T-helper 9 cell (primary cell): Measurements from ENCODE around the gene KMT2B.
"Not testable (repeated sequence)": the region's sequence is repeated elsewhere in the genome, so short reads cannot be mapped to it uniquely, and the experiment has no call there.

Experiments
- DNase-seq: peaks from one replicate; pipeline ENCODE4 v3.0.0-alpha.2; 2020

Gene KMT2B

GRCh38 chr19:35757749-35758608 is 40.2 kb downstream of the KMT2B start, which contains the start of gene PROSER3:
TSS of gene PROSER3 (plus strand) at chr19:35758176. CDS start at chr19:35758216, 40 bp downstream.
- peak; percentile 95 for DNase-seq

DNA sequence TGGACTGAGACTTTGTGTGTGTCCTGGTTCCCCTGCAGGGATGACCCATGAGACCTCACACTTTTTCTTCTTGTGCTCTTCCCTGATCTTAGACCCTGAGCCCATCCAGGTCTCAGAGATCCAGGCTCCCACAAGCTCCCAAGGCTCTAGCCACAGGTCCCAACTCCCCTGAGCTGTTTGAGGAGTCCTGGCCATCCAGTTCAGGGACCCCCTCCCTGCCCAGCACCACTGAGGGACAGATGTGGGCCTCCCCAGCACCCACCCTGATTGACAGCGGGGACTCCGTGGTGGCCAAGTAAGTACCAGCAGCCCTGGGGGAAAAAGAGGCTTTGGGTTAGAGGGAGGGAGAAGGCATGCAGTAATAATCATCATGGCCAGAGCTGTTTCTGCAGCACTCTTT is 41.9 kb downstream of the KMT2B start:
- no peak for DNase-seq

- no peak for DNase-seq
Observed at GRCh38 chr19:35760711-35761349, 43.0 kb downstream of the KMT2B start.

DNA sequence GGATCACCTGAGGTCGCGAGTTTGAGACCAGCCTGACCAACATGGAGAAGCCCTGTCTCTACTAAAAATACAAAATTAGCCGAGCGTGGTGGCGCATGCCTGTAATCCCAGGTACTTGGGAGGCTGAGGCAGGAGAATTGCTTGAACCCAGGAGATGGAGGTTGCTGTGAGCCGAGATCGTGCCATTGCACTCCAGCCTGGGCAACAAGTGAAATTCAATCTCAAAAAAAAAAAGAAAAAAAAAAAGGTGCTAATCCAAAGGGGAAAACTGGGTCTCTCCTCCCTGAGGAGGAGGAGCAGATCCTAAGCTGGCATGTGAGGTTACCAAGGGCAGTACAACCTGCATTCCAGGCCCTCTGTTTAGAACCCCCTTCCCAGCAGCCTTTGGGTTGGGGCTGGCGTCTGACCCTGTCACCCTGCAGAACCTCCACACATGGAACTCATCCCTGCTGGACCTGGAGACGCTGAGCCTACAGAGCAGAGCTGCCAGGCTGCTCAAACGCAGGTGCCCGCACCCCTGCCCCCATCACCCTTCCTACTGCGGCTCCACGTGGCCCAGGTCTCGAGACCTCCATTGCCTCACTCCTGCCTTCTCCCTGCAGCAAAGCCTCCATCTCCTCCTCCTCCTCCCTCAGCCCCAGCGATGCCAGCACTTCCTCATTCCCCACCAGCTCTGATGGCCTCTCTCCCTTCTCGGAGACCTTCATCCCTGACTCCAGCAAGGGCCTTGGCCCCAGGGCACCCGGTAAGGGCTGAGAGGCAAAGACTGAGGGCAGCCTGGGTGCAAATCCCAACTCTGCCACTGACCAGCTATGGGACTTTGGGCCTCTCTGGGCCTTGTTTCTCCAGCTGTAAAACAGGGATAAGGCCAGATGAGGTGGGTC is 46.9 kb downstream of the KMT2B start:
- no peak for DNase-seq

GRCh38 chr19:35766571-35767104 is 48.8 kb downstream of the KMT2B start:
- DNase-seq: no peak

GRCh38 chr19:35767288-35768081 is 49.7 kb downstream of the KMT2B start:
- DNase-seq: no peak

DNA sequence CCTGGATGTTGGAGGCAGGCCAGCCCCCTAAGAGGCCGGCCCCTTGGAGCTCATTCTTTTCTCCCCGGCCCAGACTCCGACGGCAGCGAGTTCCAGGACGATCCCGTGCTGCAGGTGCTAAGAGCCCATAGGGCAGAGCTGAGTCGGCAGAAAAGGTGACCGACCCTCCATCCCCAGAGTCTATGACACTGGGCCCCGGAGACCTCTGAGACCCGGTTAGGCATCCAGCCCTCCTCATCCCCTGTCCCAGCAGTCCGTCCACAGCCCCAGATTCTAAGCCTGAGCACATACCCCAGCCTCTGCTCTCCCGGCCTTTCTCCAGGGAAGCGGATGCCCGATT is 50.2 kb downstream of the KMT2B start:
- no peak for DNase-seq

- DNase-seq: not testable (repeated sequence)
Observed at GRCh38 chr19:35772362-35772761, 54.6 kb downstream of the KMT2B start.

GRCh38 chr19:35773020-35773806 is 55.4 kb downstream of the KMT2B start:
- DNase-seq: no peak

DNA sequence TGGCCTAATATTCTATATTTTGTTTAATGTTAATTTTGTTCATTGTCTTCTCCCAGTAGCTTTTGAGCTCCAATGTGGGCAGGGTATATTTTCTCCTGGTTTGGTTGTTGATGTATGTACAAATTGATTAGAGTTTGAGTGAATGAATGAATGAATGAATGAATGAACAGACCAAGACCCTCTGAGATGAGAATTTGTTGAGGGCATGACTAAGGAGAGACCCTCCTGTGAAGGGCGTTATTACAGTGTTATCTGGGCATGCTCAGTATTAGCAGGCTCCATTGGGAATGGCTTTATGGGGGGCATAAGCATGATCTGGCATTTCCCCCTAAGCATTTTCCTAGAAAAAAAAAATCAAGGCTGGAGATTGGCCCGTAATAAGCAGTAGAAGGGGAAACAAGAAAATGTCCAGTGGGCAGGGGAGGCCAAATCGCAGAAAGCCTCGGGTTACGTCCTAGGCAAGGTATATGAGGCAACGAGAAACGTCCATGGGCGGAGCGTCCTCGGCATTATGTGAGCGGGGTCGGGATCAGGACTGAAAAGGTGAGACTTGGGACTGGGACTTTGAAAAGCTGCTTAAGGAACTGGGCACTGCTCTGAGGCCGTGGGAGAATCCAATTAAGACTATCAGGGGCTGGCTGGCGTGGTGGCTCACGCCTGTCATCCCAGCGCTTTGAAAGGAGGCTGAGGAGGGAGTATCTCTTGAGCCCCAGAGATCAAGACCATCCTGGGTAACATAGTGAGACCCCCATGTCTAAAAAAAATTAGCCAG is 56.7 kb downstream of the KMT2B start:
- no peak for DNase-seq

DNA sequence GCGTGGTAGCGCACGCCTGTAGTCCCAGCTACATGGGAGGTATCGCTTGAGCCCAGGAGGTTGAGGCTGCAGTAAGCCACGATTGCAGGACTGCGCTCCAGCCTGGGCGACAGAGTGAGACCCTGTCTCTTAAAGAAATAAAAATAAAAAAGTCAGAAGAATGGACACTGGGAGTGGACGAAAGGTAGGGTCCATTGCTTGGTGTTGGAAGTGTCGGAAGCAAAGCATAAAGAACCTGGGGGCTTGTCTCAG is 57.2 kb downstream of the KMT2B start:
- DNase-seq: no peak

DNA sequence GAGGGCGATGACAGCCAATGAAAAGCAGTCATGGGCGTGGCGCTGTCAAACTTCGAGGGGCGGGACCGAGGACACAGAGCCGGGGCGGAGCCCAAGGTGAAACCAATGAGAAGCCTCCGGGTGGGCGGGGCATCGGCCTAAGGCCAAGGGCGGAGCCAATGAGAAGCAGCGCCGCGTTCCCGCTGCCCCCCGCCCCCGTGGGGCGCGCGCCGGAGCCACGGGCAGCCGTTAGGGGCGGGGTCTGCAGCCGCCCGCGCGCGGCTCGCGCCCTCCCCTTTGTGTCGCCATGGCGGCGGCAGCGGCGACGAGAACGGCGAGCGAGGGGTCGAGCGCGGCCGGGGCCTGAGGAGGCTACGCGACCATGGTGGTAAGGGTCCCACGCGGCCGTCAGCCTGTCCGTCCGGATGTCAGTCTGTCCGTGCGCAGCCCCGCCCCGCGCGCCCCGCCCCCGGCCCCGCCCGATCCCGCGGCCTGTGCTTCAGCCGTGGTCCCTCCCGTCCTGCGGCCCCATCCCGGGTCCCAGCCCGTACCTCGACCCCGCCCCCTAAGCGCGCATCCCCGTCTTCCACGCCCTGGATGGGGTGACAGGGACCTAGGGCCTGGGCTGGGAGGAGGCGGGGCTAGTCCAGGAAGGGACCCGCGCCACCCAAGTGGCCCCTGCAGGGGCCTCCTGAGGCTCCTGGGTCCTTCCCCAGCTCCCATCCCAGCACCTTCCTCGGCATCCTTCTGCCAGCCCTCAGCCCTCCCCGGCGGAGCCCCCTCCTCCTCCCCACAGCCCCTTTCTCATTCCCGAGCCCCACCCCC is 57.7 kb downstream of the KMT2B start, which contains the start of gene ARHGAP33:
ARHGAP33 (plus strand) TSS at position 267 of the 804 bp plus-strand sequence; CDS start at position 362, 95 bp downstream.
- peak; percentile 98 for DNase-seq

- DNase-seq: no peak
Observed at GRCh38 chr19:35776102-35776788, 58.4 kb downstream of the KMT2B start.

DNA sequence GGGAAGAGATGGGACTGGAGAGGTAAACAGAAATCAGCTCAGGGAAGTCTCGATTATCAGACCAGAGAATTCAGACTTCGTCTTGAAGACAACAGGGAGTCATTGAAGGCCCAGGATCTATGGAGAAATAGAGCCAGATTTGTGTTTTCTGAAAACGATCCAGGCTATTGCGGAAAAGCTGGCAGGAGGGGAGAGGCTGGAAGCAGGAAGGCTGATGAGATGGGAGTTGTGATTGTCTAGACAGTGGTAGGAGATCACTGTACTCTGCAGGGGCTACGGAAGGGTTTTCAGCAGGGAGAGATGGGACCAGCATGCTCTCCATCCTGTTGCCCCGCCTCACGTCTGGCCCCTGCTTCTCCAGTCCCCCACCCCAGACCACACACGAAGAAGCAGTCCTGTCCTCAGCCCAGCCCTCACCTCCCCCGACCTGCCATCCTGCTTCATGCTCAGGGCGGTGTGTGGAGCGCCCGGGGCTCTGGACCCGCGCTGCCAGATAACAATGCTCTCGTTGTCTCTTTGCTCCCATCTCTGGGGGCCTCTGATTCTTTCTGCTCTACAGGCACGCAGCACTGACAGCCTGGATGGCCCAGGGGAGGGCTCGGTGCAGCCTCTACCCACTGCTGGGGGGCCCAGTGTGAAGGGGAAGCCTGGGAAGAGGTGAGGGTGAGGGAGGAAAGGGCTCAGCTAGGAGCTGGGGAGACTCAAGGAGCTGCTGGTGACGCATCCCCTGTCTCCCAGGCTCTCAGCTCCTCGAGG is 59.5 kb downstream of the KMT2B start:
- DNase-seq: no peak

DNA sequence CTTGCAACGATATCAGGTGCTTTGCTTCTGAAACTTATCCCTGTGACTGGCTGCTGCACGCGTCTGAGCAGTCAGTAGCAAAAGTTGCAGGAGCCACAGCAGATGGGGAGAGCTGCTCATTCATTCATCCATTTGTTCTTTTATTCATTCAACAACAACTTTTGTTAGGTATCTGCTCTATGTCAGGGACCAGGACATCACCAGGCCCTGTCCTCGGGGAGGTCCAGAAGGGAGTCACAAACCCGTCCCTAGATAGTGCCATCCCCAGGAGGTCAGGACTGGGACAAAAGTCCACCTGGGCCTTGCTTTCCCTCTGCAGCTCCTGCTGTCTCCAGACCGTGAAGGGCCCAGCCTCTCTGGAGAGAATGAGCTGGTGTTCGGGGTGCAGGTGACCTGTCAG is 60.2 kb downstream of the KMT2B start:
- no peak for DNase-seq

- DNase-seq: no peak
Observed at GRCh38 chr19:35779033-35779432, 61.2 kb downstream of the KMT2B start.

- DNase-seq: no peak
Observed at GRCh38 chr19:35780058-35780457, 62.3 kb downstream of the KMT2B start.

DNA sequence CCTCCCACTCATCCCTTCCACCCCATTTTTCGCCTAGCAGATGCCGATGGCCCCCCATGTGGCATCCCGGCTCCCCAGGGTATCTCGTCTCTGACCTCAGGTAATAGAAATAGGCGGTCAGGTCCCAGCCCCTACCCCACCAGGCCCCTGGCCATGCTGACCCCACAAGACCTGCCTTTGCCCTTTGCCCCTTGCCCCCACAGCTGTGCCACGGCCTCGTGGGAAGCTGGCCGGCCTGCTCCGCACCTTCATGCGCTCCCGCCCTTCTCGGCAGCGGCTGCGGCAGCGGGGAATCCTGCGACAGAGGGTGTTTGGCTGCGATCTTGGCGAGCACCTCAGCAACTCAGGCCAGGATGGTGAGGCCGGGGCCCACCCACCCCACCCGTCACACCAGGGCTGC is 62.9 kb downstream of the KMT2B start:
- no peak for DNase-seq
